ENCODE data around the gene TMEM108.

- no peak for TF ChIP-seq YY1 (IDR thresholded peaks at IDR 0.05; ENCODE audit: insufficient read depth, insufficient read length)
- no peak for TF ChIP-seq ZNF274 (IDR thresholded peaks at IDR 0.05; ENCODE audit: low read depth, low read length)
- no peak for TF ChIP-seq SUZ12 (IDR thresholded peaks at IDR 0.05; ENCODE audit: extremely low read depth, insufficient read depth, insufficient read length)
These were observed 19.3 kb upstream of the TMEM108 start for GRCh38 chr3:133018921-133019320.

Data from NT2/D1 (cell line).